ENCODE results near the gene ITGB1BP1. TPM values are rescaled to one million over a fixed set of nuclear protein-coding genes. Genes with fewer than 3 reads are reported as not detected.

ITGB1BP1 gene
- total RNA-seq, 4 donors from 2014 or later = 24.9 to 50.9 (median 30.8) TPM

GRCh38 chr2:9358846-9359245, 64.5 kb downstream of the ITGB1BP1 start:
- Histone ChIP-seq H3K4me3 (no peak overlapping the region), H3K36me3 (peaks cover 48% of the 10 kb centered on the region), H3K27ac (no peak overlapping the region), H3K27me3 (no peaks in the 10 kb centered on the region), H3K4me1 (peaks cover 3% of the 10 kb centered on the region), H3K9me3 (no peaks in the 10 kb centered on the region)
- WGBS = 32% methylated on average over 1 of the region's 1 CpG
- no peak for DNase-seq (ENCODE audit: low spot score in 2 of 2)
- TF ChIP-seq POLR2A (IDR thresholded peaks at IDR 0.05) (no peak), CTCF (IDR thresholded peaks at IDR 0.05) (no peak), POLR2AphosphoS5 (IDR thresholded peaks at IDR 0.05) (no peak), EP300 (IDR thresholded peaks at IDR 0.05) (no peak)

GRCh38 chr2:9356261-9356660, 67.1 kb downstream of the ITGB1BP1 start:
- no peak for DNase-seq (ENCODE audit: low spot score in 2 of 2)
- WGBS = 76% methylated on average over 11 of the region's 11 CpGs
- Histone ChIP-seq H3K27ac (no peak overlapping the region), H3K27me3 (no peaks in the 10 kb centered on the region), H3K9me3 (no peaks in the 10 kb centered on the region), H3K36me3 (peaks cover 66% of the 10 kb centered on the region), H3K4me1 (peaks cover 3% of the 10 kb centered on the region), H3K4me3 (no peak overlapping the region)
- no peak for TF ChIP-seq CTCF (IDR thresholded peaks at IDR 0.05)
- TF ChIP-seq POLR2A (IDR thresholded peaks at IDR 0.05) = no peak
- TF ChIP-seq POLR2AphosphoS5 (IDR thresholded peaks at IDR 0.05) = no peak
- no peak for TF ChIP-seq EP300 (IDR thresholded peaks at IDR 0.05)

- H3K36me3 ChIP-seq = peaks cover 70% of the 10 kb centered on the region
- TF ChIP-seq POLR2AphosphoS5 (IDR thresholded peaks at IDR 0.05) = no peak
- no peak for TF ChIP-seq EP300 (IDR thresholded peaks at IDR 0.05)
Observed at GRCh38 chr2:9355716-9356115, 67.6 kb downstream of the ITGB1BP1 start.

GRCh38 chr2:9355270-9355669, 68.1 kb downstream of the ITGB1BP1 start:
- Histone ChIP-seq H3K27ac (no peak overlapping the region), H3K27me3 (no peaks in the 10 kb centered on the region), H3K9me3 (no peaks in the 10 kb centered on the region), H3K36me3 (peaks cover 70% of the 10 kb centered on the region), H3K4me3 (no peak overlapping the region), H3K4me1 (peaks cover 3% of the 10 kb centered on the region)
- TF ChIP-seq POLR2A (IDR thresholded peaks at IDR 0.05) = no peak
- no peak for TF ChIP-seq EP300 (IDR thresholded peaks at IDR 0.05)
- no peak for TF ChIP-seq CTCF (IDR thresholded peaks at IDR 0.05)
- TF ChIP-seq POLR2AphosphoS5 (IDR thresholded peaks at IDR 0.05) = no peak
- 74% methylated on average over 3 of the region's 3 CpGs for WGBS
- DNase-seq (ENCODE audit: low spot score in 2 of 2) = no peak

More at GRCh38 chr2:9355716-9356115, 67.6 kb downstream of the ITGB1BP1 start:
- DNase-seq (ENCODE audit: low spot score in 2 of 2) = no peak
- no peak overlapping the region for H3K27ac ChIP-seq
- H3K9me3 ChIP-seq = no peaks in the 10 kb centered on the region
- 70% methylated on average over 4 of the region's 4 CpGs for WGBS
- no peak overlapping the region for H3K4me3 ChIP-seq
- H3K27me3 ChIP-seq = no peaks in the 10 kb centered on the region
- peaks cover 3% of the 10 kb centered on the region for H3K4me1 ChIP-seq

GRCh38 chr2:9354318-9354717, 69.0 kb downstream of the ITGB1BP1 start:
- H3K4me3 ChIP-seq = no peak overlapping the region
- no peak for DNase-seq (ENCODE audit: low spot score in 2 of 2)
- peaks cover 3% of the 10 kb centered on the region for H3K4me1 ChIP-seq
- H3K36me3 ChIP-seq = peaks cover 63% of the 10 kb centered on the region
- WGBS = 94% methylated on average over 12 of the region's 12 CpGs
- no peak for TF ChIP-seq EP300 (IDR thresholded peaks at IDR 0.05)
- TF ChIP-seq POLR2A (IDR thresholded peaks at IDR 0.05) = no peak
- TF ChIP-seq POLR2AphosphoS5 (IDR thresholded peaks at IDR 0.05) = no peak
- TF ChIP-seq CTCF (IDR thresholded peaks at IDR 0.05) = no peak
- no peaks in the 10 kb centered on the region for H3K9me3 ChIP-seq
- H3K27ac ChIP-seq = no peak overlapping the region
- no peaks in the 10 kb centered on the region for H3K27me3 ChIP-seq

Other genes starting within 250 kb of the ITGB1BP1 start
- 10 to 100 TPM; 22.0 to 54.6 (median 30.0) TPM for gene ASAP2, start 216.7 kb downstream of the ITGB1BP1 start, total RNA-seq
- gene CPSF3, start 126 bp upstream of the ITGB1BP1 start, total RNA-seq = 10 to 100 TPM; 20.5 to 48.5 (median 29.2) TPM
- gene IAH1, start 51.0 kb upstream of the ITGB1BP1 start, total RNA-seq = 10 to 100 TPM; 23.8 to 33.8 (median 26.4) TPM
- 10 to 100 TPM; 30.4 to 47.9 (median 36.1) TPM for gene ADAM17, start 132.3 kb upstream of the ITGB1BP1 start, total RNA-seq
- gene YWHAQ, start 207.5 kb upstream of the ITGB1BP1 start, total RNA-seq = 100 to 1,000 TPM in 3 of 4 donors, 10 to 100 TPM in 1; 84.6 to 172 (median 165) TPM